ENCODE results near the gene OR51M1.

Gene OR51M1

DNA sequence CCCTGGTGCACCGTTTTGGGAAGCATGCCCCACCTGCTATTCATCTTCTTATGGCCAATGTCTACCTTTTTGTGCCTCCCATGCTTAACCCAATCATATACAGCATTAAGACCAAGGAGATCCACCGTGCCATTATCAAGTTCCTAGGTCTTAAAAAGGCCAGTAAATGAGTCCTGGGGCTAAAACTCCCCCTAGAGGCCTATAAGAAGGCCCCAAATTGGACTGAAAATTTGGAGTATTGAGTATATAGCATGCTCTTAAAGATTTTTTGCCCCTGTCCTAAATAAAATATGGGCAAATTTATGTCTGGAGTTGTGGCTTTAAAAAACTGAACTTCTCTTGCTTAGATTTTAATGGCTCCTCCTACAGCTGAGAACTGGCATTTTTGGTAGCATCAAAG lies 6.6 kb downstream of the OR51M1 start:
- no peak for DNase-seq (ENCODE audit: low spot score)

DNA sequence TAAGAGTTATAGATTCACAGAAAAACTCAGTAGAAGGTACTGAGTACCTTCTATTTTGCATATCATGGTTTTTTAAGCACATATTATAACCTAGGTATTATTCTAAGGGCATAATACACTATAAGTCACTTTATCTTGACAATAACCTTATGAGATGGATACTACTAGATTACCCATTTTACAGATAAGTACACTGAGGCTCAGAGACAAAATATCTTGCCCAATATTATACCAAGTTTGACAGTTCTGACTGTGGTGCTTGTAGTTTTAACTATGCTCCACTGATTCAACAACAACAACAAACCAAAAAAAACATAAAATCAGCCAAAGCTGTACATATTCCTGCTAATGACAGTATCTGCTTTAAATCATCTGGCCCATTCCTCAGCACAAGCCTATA lies 10.5 kb downstream of the OR51M1 start:
- no peak for DNase-seq (ENCODE audit: low spot score)

DNA sequence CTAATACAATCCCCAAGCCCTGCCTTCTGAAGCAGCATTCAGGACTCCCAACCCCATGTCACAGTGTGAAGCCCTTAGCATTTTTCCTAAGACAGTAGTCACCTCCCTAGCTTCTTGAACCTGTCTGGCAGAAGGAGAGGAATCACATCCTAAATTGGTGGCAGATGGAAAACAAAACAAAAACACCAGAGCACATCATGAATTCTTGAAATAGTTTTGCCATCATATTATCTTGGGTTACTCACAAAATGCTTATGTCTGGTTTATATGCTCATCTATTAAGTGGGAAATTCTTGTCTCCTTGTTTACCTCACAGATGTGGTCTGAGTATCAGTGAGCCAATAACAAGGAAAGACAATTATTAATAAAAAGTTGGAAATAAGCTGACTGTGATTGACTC lies 15.3 kb downstream of the OR51M1 start:
- no peak for DNase-seq (ENCODE audit: low spot score)

DNA sequence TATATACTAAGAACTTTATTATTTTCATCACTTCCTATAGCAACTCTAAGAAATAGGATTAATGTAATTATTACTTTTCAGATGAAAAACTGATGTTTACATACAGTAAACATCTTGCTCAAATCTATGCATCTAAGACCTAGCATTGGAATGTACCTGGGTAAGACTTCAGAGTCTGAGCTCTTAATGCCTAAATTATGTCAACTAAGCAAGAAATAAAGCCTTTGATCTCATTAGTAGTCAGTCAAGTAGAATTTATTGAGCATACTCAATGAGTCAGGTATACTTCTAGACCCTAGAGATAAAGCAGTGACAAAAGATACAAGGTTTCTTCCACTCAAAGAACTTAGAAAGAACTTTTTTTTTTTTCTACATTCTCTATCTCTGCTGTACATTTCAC lies 21.6 kb downstream of the OR51M1 start:
- no peak for DNase-seq (ENCODE audit: low spot score)

DNA sequence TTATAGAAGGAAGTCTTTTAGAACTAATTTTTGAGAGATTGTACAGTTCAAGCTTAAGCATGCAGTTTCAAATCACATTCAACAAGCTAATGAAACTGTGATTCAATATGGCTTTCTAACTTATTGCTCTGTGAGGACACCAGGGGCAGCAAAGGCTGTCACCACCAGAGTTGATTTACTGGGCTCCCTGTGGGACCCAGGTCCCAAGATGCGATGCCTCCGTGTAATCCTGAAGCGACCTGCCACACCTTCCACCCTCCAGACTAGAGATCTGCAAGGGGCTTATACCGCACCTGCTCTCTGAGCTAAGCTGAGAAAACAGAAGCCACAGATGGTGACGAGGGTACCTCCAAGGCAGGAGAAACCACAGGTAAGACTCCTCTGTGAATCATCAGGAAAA lies 37.4 kb downstream of the OR51M1 start:
- no peak for DNase-seq (ENCODE audit: low spot score)

DNA sequence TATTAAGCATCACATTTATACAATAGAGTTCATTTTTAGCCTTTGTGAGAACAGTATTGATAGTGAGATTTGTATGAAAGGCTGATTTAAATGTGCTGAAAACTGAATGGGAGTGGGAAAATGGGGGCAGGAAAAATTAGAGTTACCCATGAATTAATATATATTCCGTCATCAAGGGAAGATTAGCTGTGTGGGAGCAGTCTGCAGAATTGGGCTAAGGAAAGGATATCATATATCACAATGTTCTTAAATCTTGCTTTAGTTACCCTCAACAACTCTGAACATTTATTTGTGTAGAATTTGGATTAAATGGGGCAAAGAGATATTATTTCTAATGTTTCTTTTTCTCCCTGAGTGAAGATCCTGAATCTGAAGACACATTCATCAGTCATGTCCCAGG lies 38.2 kb downstream of the OR51M1 start, which contains the start of gene OR51Q1:
OR51Q1 (plus strand) TSS at position 301 of the 400 bp plus-strand sequence; CDS start at position 391, 90 bp downstream.
- DNase-seq (ENCODE audit: low spot score), result no peak

DNA sequence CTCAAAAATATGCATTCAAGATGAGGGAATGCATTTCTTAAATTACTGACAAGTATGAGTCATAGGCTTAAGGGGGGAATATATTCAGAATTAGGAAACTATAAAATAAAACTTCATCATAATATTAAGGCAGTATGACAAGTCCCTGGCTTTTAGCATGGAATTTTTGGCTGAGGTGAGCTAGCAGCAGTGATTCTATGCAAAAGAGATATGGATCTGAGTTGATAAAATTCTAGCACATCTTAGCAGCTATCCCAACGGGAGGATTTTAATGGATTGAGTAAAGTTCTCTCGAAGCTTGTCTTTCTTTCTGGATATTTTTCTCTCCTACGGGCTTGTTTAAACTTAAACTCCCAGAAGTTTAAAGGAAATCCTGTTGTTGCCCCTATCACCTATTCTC lies 39.5 kb downstream of the OR51M1 start:
- DNase-seq (ENCODE audit: low spot score), result no peak

DNA sequence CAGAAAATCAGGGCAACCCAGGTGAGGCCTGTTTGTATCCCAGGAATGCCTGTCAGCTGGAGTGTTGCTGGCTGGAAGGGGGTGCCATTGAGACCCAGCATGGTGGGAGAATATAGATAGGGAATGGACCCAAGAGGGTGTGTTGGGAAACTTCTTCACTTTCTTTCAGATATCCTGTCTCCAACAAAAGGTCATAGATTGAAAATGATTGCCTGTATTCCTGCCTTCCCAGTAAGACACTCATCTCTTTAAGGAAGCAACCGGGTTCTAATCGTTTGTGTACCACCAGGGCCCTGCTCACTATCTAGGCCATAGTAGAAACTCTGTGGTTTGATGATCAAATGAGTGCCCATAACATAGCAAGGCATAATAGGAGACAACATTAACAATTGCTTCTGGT lies 57.8 kb downstream of the OR51M1 start, which contains the start of gene OR51I1:
OR51I1 (minus strand) TSS at position 101 of the 400 bp plus-strand sequence; CDS start at position 101, 0 bp downstream.
- DNase-seq (ENCODE audit: low spot score), result no peak

All from globus pallidus (tissue), 1 donor.